ENCODE data around the gene TAGAP. TPM values are rescaled to one million over a fixed set of nuclear protein-coding genes. Genes with fewer than 3 reads are reported as not detected.

TAGAP gene
- polyA plus RNA-seq, 1 donor (not counting 4 experiments of a cell fraction or from before 2014, with no cell fraction given): 0.08 TPM

GRCh38 chr6:159042003-159042825 lies 2.6 kb downstream of the TAGAP start:
- Histone ChIP-seq H3K36me3 (ENCODE audit: control insufficient read depth in 2 of 2, extremely low read depth in 1 of 2, insufficient read depth in 2 of 2, low read length in 2 of 2) (no peaks in the 10 kb centered on the region), H3K4me1 (ENCODE audit: control insufficient read depth, extremely low read depth, insufficient read depth, low read length) (peaks cover 32% of the 10 kb centered on the region), H3K4me2 (ENCODE audit: control insufficient read depth, extremely low read depth, insufficient read depth, low read depth, low read length) (peak overlapping the region; percentile 69), H3K27ac (ENCODE audit: control insufficient read depth, insufficient read depth, low read length) (peak overlapping the region; percentile 69), H3K27me3 (ENCODE audit: control insufficient read depth, extremely low read depth, insufficient read depth, low read length) (no peaks in the 10 kb centered on the region), H2AFZ (ENCODE audit: control insufficient read depth, low read length) (peak overlapping the region; percentile 66), H3K9me3 (ENCODE audit: control insufficient read depth, low read depth, low read length) (no peaks in the 10 kb centered on the region), H3K9ac (ENCODE audit: control insufficient read depth, extremely low read depth, insufficient read depth, low read length) (peak overlapping the region; percentile 59), H4K20me1 (ENCODE audit: control insufficient read depth, extremely low read depth, insufficient read depth, low read length) (no peaks in the 10 kb centered on the region), H3K9me1 (ENCODE audit: control insufficient read depth, extremely low read depth, insufficient read depth, low read length) (no peaks in the 10 kb centered on the region), H3K79me2 (ENCODE audit: control insufficient read depth, insufficient read depth, low read length) (no peaks in the 10 kb centered on the region), H3K4me3 (ENCODE audit: control insufficient read depth in 2 of 3, extremely low read depth in 1 of 3, insufficient read depth in 2 of 3, low read depth in 1 of 3, low read length in 3 of 3) (no peak overlapping the region)
- FAIRE-seq: peak; percentile 94
- dilution Hi-C loops (cut with MboI; ENCODE audit: extremely low pct_ligation_motif_present, low sequenced_read_pairs): no loop called here
- no peak for TF ChIP-seq EZH2 (IDR thresholded peaks at IDR 0.05; ENCODE audit: low read length)
- peak; percentile 88 to 99 (median 92) for TF ChIP-seq CTCF (optimal IDR thresholded peaks at IDR 0.05 in 1 of 3, IDR thresholded peaks at IDR 0.05 in 1 of 3, conservative IDR thresholded peaks at IDR 0.05 in 1 of 3; ENCODE audit: extremely low read depth in 1 of 3, insufficient read depth in 2 of 3, low read length in 3 of 3)
- DNase-seq (ENCODE audit: low read depth, low spot score): peak; percentile 42

GRCh38 chr6:159041181-159041580 lies 3.6 kb downstream of the TAGAP start:
- Histone ChIP-seq H3K9me3 (ENCODE audit: control insufficient read depth, low read depth, low read length) (no peaks in the 10 kb centered on the region), H3K27ac (ENCODE audit: control insufficient read depth, insufficient read depth, low read length) (no peak overlapping the region), H3K4me1 (ENCODE audit: control insufficient read depth, extremely low read depth, insufficient read depth, low read length) (peaks cover 32% of the 10 kb centered on the region), H3K79me2 (ENCODE audit: control insufficient read depth, insufficient read depth, low read length) (no peaks in the 10 kb centered on the region), H2AFZ (ENCODE audit: control insufficient read depth, low read length) (no peak overlapping the region), H3K4me2 (ENCODE audit: control insufficient read depth, extremely low read depth, insufficient read depth, low read depth, low read length) (no peak overlapping the region), H4K20me1 (ENCODE audit: control insufficient read depth, extremely low read depth, insufficient read depth, low read length) (no peaks in the 10 kb centered on the region), H3K27me3 (ENCODE audit: control insufficient read depth, extremely low read depth, insufficient read depth, low read length) (no peaks in the 10 kb centered on the region), H3K9ac (ENCODE audit: control insufficient read depth, extremely low read depth, insufficient read depth, low read length) (no peak overlapping the region), H3K9me1 (ENCODE audit: control insufficient read depth, extremely low read depth, insufficient read depth, low read length) (no peaks in the 10 kb centered on the region), H3K4me3 (ENCODE audit: control insufficient read depth in 2 of 3, extremely low read depth in 1 of 3, insufficient read depth in 2 of 3, low read depth in 1 of 3, low read length in 3 of 3) (no peak overlapping the region), H3K36me3 (ENCODE audit: control insufficient read depth in 2 of 2, extremely low read depth in 1 of 2, insufficient read depth in 2 of 2, low read length in 2 of 2) (no peaks in the 10 kb centered on the region)
- DNase-seq (ENCODE audit: low read depth, low spot score) (no peak), FAIRE-seq (no peak)
- dilution Hi-C loops (cut with MboI; ENCODE audit: extremely low pct_ligation_motif_present, low sequenced_read_pairs): no loop called here
- no peak for TF ChIP-seq CTCF (optimal IDR thresholded peaks at IDR 0.05 in 1 of 3, IDR thresholded peaks at IDR 0.05 in 1 of 3, conservative IDR thresholded peaks at IDR 0.05 in 1 of 3; ENCODE audit: extremely low read depth in 1 of 3, insufficient read depth in 2 of 3, low read length in 3 of 3)
- TF ChIP-seq EZH2 (IDR thresholded peaks at IDR 0.05; ENCODE audit: low read length): no peak

Measured in keratinocyte (primary cell).